Panc1 (cell line): ENCODE measurements around the gene CFAP74. TPM values are rescaled to one million over a fixed set of nuclear protein-coding genes. Genes with fewer than 3 reads are reported as not detected.

ENCODE experiments used
- ATAC-seq: fragments of 200-7000 bp; cut with Tn5 transposase; 2 replicates; pipeline ENCODE4 v1.9.1; 2020; ENCODE audit warnings: mild to moderate bottlenecking, moderate library complexity
- BruUV-seq: library from RNA; stranded (reverse); fragments of 400-500 nt; replicated peaks from 2 replicates; lab custom pipeline; 2021; lab: Mats Ljungman, UMichigan
- CTCF ChIA-PET: fragments of 300-600 bp; sonication (Branson Sonifier 250); formaldehyde crosslinking; loops from one replicate; lab custom pipeline; 2022; ENCODE audit warnings: antibody characterized with exemption; lab: Charles Lee
- POLR2A ChIA-PET: fragments of 300-600 bp; sonication (Branson Sonifier 250); formaldehyde crosslinking; loops from one replicate; lab custom pipeline; 2022; ENCODE audit warnings: antibody characterized with exemption; lab: Charles Lee
- DNase-seq: peaks from one replicate; pipeline ENCODE4 v3.0.0-alpha.2; 2010; ENCODE audit warnings: low read depth, low spot score
- H3K27ac ChIP-seq: 2 replicates; pipeline ENCODE4 v1.5.1; 2011; ENCODE audit warnings: mild to moderate bottlenecking, low read length, inconsistent platforms
- H3K27me3 ChIP-seq: fragments of 200-500 bp; sonication (Bioruptor generic); 2 replicates; pipeline ENCODE4 v1.6.0; 2014; ENCODE audit warnings: low read length, inconsistent platforms; ENCODE audit not compliant: control insufficient read depth, insufficient read depth
- H3K36me3 ChIP-seq: fragments of 200-500 bp; sonication (Bioruptor generic); 2 replicates; pipeline ENCODE4 v1.5.1; 2014; ENCODE audit warnings: inconsistent platforms, mild to moderate bottlenecking, low read length, moderate library complexity; ENCODE audit not compliant: control insufficient read depth, insufficient read depth
- H3K4me1 ChIP-seq: 2 replicates; pipeline ENCODE4 v1.5.1; 2011; ENCODE audit warnings: inconsistent platforms, mild to moderate bottlenecking, low read length, moderate library complexity; ENCODE audit not compliant: control insufficient read depth, insufficient read depth
- H3K4me3 ChIP-seq, 2 experiments: 2 replicates each; pipeline ENCODE4 v1.5.1; 2011 to 2012; ENCODE audit warnings: low read depth in 2 of 2, low read length in 2 of 2, mild to moderate bottlenecking in 2 of 2, inconsistent platforms in 1 of 2, moderate library complexity in 1 of 2
- H3K9me3 ChIP-seq: fragments of 200-500 bp; sonication (Bioruptor generic); 2 replicates; pipeline ENCODE4 v1.5.1; 2014; ENCODE audit warnings: low read depth, mild to moderate bottlenecking, inconsistent platforms, low read length, moderate library complexity; ENCODE audit not compliant: control insufficient read depth, insufficient read depth
- CTCF ChIP-seq: fragments of 450-650 bp; IDR thresholded peaks from 2 replicates; pipeline ENCODE4 v1.5.1; 2017; ENCODE audit warnings: mild to moderate bottlenecking
- POLR2AphosphoS5 ChIP-seq: IDR thresholded peaks from 2 replicates; pipeline ENCODE4 v1.6.1; 2012; ENCODE audit warnings: mild to moderate bottlenecking, low read depth, low read length, moderate library complexity
- REST ChIP-seq, 2 experiments: IDR thresholded peaks; 2 replicates each; pipeline ENCODE4 v1.6.1; 2011 to 2012; ENCODE audit warnings: low read depth in 2 of 2, control low read depth in 1 of 2, low read length in 1 of 2, mild to moderate bottlenecking in 1 of 2, moderate library complexity in 1 of 2; ENCODE audit not compliant: insufficient read depth in 1 of 2
- SIN3A ChIP-seq: IDR thresholded peaks from 2 replicates; pipeline ENCODE4 v1.6.1; 2012; ENCODE audit warnings: low read depth, mild to moderate bottlenecking, low read length, moderate library complexity, borderline replicate concordance; ENCODE audit not compliant: insufficient read depth
- TCF7L2 ChIP-seq: IDR thresholded peaks from 2 replicates; pipeline ENCODE4 v1.6.1; 2011; ENCODE audit warnings: mild to moderate bottlenecking, low read depth, low read length, inconsistent platforms
- in situ Hi-C: cut with HindIII; loops from 2 replicates; pipeline ENCODE4 v1.10.0; 2016; ENCODE audit warnings: low sequenced_read_pairs, low pct_unique_long_range_greater_than_20kb
- intact Hi-C: fragments of 100-400 bp; cut with micrococcal nuclease; formaldehyde crosslinking; loops from one replicate; pipeline ENCODE4 v1.10.0; 2022; ENCODE audit not compliant: unreplicated experiment
- total RNA-seq: library from RNA; stranded (reverse); gene quantifications from one replicate; pipeline ENCODE4 v1.2.1, GENCODE V29; 2021; ENCODE audit not compliant: unreplicated experiment

CFAP74 gene
- total RNA-seq, 1 experiment from 2014 or later: not detected

- TF ChIP-seq REST (IDR thresholded peaks at IDR 0.05; ENCODE audit: insufficient read depth in 1 of 2, low read depth in 2 of 2, low read length in 1 of 2) (no peak), POLR2AphosphoS5 (no peak), TCF7L2 (no peak), SIN3A (no peak)
- POLR2A ChIA-PET: no interaction called here
- Histone ChIP-seq H3K4me3 (no peak overlapping the region), H3K36me3 (no peaks in the 10 kb centered on the region), H3K4me1 (peaks cover 10% of the 10 kb centered on the region), H3K27me3 (no peaks in the 10 kb centered on the region), H3K9me3 (no peaks in the 10 kb centered on the region), H3K27ac (no peak overlapping the region)
- DNase-seq: no peak
- no peak for ATAC-seq
- in situ Hi-C loops (no loop called here), intact Hi-C loops (no loop called here)
- CTCF ChIA-PET: no interaction called here
- no TSS peak for BruUV-seq
Observed at GRCh38 chr1:1958071-1958541, 45.5 kb downstream of the CFAP74 start.

- no peaks in the 10 kb centered on the region for H3K27me3 ChIP-seq
- in situ Hi-C loops (no loop called here), intact Hi-C loops (no loop called here)
- no peaks in the 10 kb centered on the region for H3K36me3 ChIP-seq
- ATAC-seq: no peak
- POLR2A ChIA-PET: no interaction called here
- CTCF ChIA-PET: no interaction called here
- H3K4me3 ChIP-seq: no peak overlapping the region
- no peak for TF ChIP-seq CTCF
- TF ChIP-seq REST (IDR thresholded peaks at IDR 0.05; ENCODE audit: insufficient read depth in 1 of 2, low read depth in 2 of 2, low read length in 1 of 2): no peak
- no peak for TF ChIP-seq POLR2AphosphoS5
- no peak for TF ChIP-seq SIN3A
- no peak for TF ChIP-seq TCF7L2
- peaks cover 10% of the 10 kb centered on the region for H3K4me1 ChIP-seq
- H3K9me3 ChIP-seq: no peaks in the 10 kb centered on the region
- DNase-seq: no peak
- no TSS peak for BruUV-seq
- no peak overlapping the region for H3K27ac ChIP-seq
Observed at GRCh38 chr1:1957533-1957961, 46.0 kb downstream of the CFAP74 start.
